IMR-90 (cell line): Measurements from ENCODE around the gene SFSWAP. TPM values are rescaled to one million over a fixed set of nuclear protein-coding genes. Genes with fewer than 3 reads are reported as not detected.

ENCODE experiments used
- ATAC-seq: fragments of 200-7000 bp; cut with Tn5 transposase; 2 replicates; pipeline ENCODE4 v1.9.1; 2020; ENCODE audit warnings: low read depth, mild to moderate bottlenecking, moderate library complexity
- BruUV-seq: library from RNA; stranded (reverse); fragments of 400-500 nt; replicated peaks from 2 replicates; lab custom pipeline; 2021; lab: Mats Ljungman, UMichigan
- CTCF ChIA-PET: fragments of 300-600 bp; formaldehyde crosslinking; extraction: SDS; loops from one replicate; lab custom pipeline; 2021; ENCODE audit warnings: antibody characterized with exemption; lab: Yijun Ruan, JAX
- POLR2A ChIA-PET: fragments of 300-600 bp; sonication (Branson Sonifier 250); formaldehyde crosslinking; loops from one replicate; lab custom pipeline; 2022; ENCODE audit warnings: antibody characterized with exemption; ENCODE audit not compliant: unreplicated experiment; lab: Charles Lee
- DNase-seq: peaks from one replicate; pipeline ENCODE4 v3.0.0; 2013
- H2AFZ ChIP-seq: replicated peaks from 2 replicates; pipeline ENCODE3; 2013; ENCODE audit warnings: low read length, mild to moderate bottlenecking; ENCODE audit not compliant: poor library complexity
- H2AK5ac ChIP-seq: 2 replicates; pipeline ENCODE4 v1.6.1; 2013; ENCODE audit warnings: low read depth, low read length, inconsistent platforms
- H2AK9ac ChIP-seq: replicated peaks from 2 replicates; pipeline ENCODE3; 2013; ENCODE audit warnings: mild to moderate bottlenecking, low read depth, low read length, moderate library complexity; ENCODE audit not compliant: poor library complexity
- H2BK120ac ChIP-seq: 2 replicates; pipeline ENCODE4 v1.6.1; 2013; ENCODE audit warnings: low read depth, low read length, inconsistent platforms
- H2BK15ac ChIP-seq: 3 replicates; pipeline ENCODE4 v1.6.1; 2013; ENCODE audit warnings: low read depth, low read length, inconsistent platforms
- H2BK20ac ChIP-seq: 2 replicates; pipeline ENCODE4 v1.6.1; 2013; ENCODE audit warnings: low read depth, mild to moderate bottlenecking, inconsistent platforms, low read length, moderate library complexity
- H2BK5ac ChIP-seq: 2 replicates; pipeline ENCODE4 v1.6.1; 2013; ENCODE audit warnings: mild to moderate bottlenecking, low read depth, low read length, inconsistent platforms; ENCODE audit not compliant: poor library complexity, severe bottlenecking
- H3K14ac ChIP-seq: replicated peaks from 2 replicates; pipeline ENCODE4 v1.6.1; 2013; ENCODE audit warnings: low read depth, low read length, inconsistent platforms
- H3K18ac ChIP-seq: 2 replicates; pipeline ENCODE4 v1.6.1; 2013; ENCODE audit warnings: low read depth, low read length, control low read depth
- H3K23ac ChIP-seq: 2 replicates; pipeline ENCODE4 v1.6.1; 2013; ENCODE audit warnings: low read depth, low read length, inconsistent platforms
- H3K27ac ChIP-seq: 2 replicates; pipeline ENCODE4 v1.5.1; 2013; ENCODE audit warnings: mild to moderate bottlenecking, control low read depth, low read length; ENCODE audit not compliant: insufficient read depth
- H3K27me3 ChIP-seq: 2 replicates; pipeline ENCODE4 v1.6.1; 2013; ENCODE audit warnings: low read length; ENCODE audit not compliant: control insufficient read depth, insufficient read depth
- H3K36me3 ChIP-seq: 2 replicates; pipeline ENCODE4 v1.6.1; 2013; ENCODE audit warnings: low read length, mixed read lengths; ENCODE audit not compliant: control insufficient read depth, insufficient read depth
- H3K4ac ChIP-seq: 2 replicates; pipeline ENCODE4 v1.6.1; 2013; ENCODE audit warnings: low read depth, low read length, inconsistent platforms
- H3K4me1 ChIP-seq: 2 replicates; pipeline ENCODE4 v1.6.1; 2013; ENCODE audit warnings: low read length, mixed read lengths; ENCODE audit not compliant: control insufficient read depth, insufficient read depth
- H3K4me2 ChIP-seq: 2 replicates; pipeline ENCODE4 v1.6.1; 2013; ENCODE audit warnings: low read depth, mild to moderate bottlenecking, control low read depth, low read length, moderate library complexity
- H3K4me3 ChIP-seq: 2 replicates; pipeline ENCODE4 v1.5.1; 2013; ENCODE audit warnings: low read depth, mild to moderate bottlenecking, control low read depth, low read length, moderate library complexity; ENCODE audit not compliant: insufficient read depth
- H3K56ac ChIP-seq: 2 replicates; pipeline ENCODE4 v1.6.1; 2013; ENCODE audit warnings: low read length, inconsistent platforms; ENCODE audit not compliant: insufficient read depth; ENCODE audit errors: extremely low read depth
- H3K79me1 ChIP-seq, 2 experiments: 2 replicates each; pipeline ENCODE4 v1.6.1; 2013; ENCODE audit warnings: low read length in 2 of 2, inconsistent platforms in 1 of 2, low read depth in 1 of 2
- H3K9ac ChIP-seq: 2 replicates; pipeline ENCODE4 v1.6.1; 2013; ENCODE audit warnings: low read depth, low read length, control low read depth
- H3K9me1 ChIP-seq: 2 replicates; pipeline ENCODE4 v1.6.1; 2013; ENCODE audit warnings: low read length, inconsistent platforms; ENCODE audit not compliant: insufficient read depth
- H3K9me3 ChIP-seq: 2 replicates; pipeline ENCODE4 v1.6.1; 2013; ENCODE audit warnings: low read length; ENCODE audit not compliant: control insufficient read depth, insufficient read depth
- H4K20me1 ChIP-seq: 2 replicates; pipeline ENCODE4 v1.6.1; 2013; ENCODE audit warnings: low read length, inconsistent platforms; ENCODE audit not compliant: insufficient read depth
- H4K5ac ChIP-seq: 2 replicates; pipeline ENCODE4 v1.6.1; 2013; ENCODE audit warnings: mild to moderate bottlenecking, low read depth, low read length, control low read depth
- H4K8ac ChIP-seq, 2 experiments: 2 replicates each; pipeline ENCODE4 v1.6.1; 2013; ENCODE audit warnings: low read depth in 2 of 2, low read length in 2 of 2, control low read depth in 1 of 2, inconsistent platforms in 1 of 2
- H4K91ac ChIP-seq: 2 replicates; pipeline ENCODE4 v1.6.1; 2013; ENCODE audit warnings: low read depth, low read length, inconsistent platforms; ENCODE audit not compliant: insufficient read depth
- BHLHE40 ChIP-seq: fragments of 150-350 bp; IDR thresholded peaks from 2 replicates; pipeline ENCODE4 v1.6.1; 2016; ENCODE audit warnings: mild to moderate bottlenecking, low read depth, low read length
- CEBPB ChIP-seq: IDR thresholded peaks from 2 replicates; pipeline ENCODE4 v1.6.1; 2012; ENCODE audit warnings: low read depth, low read length, improper control_type of control experiment
- FOS ChIP-seq: fragments of 150-350 bp; IDR thresholded peaks from 2 replicates; pipeline ENCODE4 v1.6.1; 2016; ENCODE audit warnings: low read depth, low read length
- MAFK ChIP-seq: IDR thresholded peaks from 2 replicates; pipeline ENCODE4 v1.6.1; 2012; ENCODE audit warnings: low read depth, low read length, improper control_type of control experiment
- MAZ ChIP-seq: IDR thresholded peaks from 2 replicates; pipeline ENCODE4 v1.6.1; 2012; ENCODE audit warnings: low read depth, mild to moderate bottlenecking, low read length, improper control_type of control experiment, moderate library complexity, borderline replicate concordance
- MXI1 ChIP-seq: IDR thresholded peaks from 2 replicates; pipeline ENCODE4 v1.6.1; 2012; ENCODE audit warnings: low read depth, mild to moderate bottlenecking, low read length, moderate library complexity, borderline replicate concordance
- NFE2L2 ChIP-seq: fragments of 150-350 bp; IDR thresholded peaks from 2 replicates; pipeline ENCODE4 v1.6.1; 2016; ENCODE audit warnings: low read depth, mild to moderate bottlenecking, low read length
- POLR2A ChIP-seq: IDR thresholded peaks from 2 replicates; pipeline ENCODE4 v1.6.1; 2012; ENCODE audit warnings: mild to moderate bottlenecking, low read depth, low read length
- RAD21 ChIP-seq: IDR thresholded peaks from 2 replicates; pipeline ENCODE4 v1.6.1; 2012; ENCODE audit warnings: low read length, improper control_type of control experiment
- RCOR1 ChIP-seq: IDR thresholded peaks from 2 replicates; pipeline ENCODE4 v1.6.1; 2012; ENCODE audit warnings: mild to moderate bottlenecking, low read length, improper control_type of control experiment; ENCODE audit not compliant: insufficient replicate concordance
- RFX5 ChIP-seq: IDR thresholded peaks from 2 replicates; pipeline ENCODE4 v1.8.0; 2012; ENCODE audit warnings: low read depth, mild to moderate bottlenecking, low read length, moderate library complexity
- WGBS, 2 experiments: methylation state at CpG; one replicate each; pipeline versions ENCODE4 v1.1.5 to v1.1.7; 2013; ENCODE audit warnings: missing lambda C conversion rate in 2 of 2; ENCODE audit not compliant: insufficient read length in 1 of 2; ENCODE audit errors: extremely low coverage in 2 of 2; 5-methylcytosine and 5-hydroxymethylcytosine counted together
- dilution Hi-C: fragments of 300-500 bp; cut with HindIII; formaldehyde crosslinking; loops from one replicate; pipeline ENCODE4 v1.14.3; 2018; ENCODE audit warnings: low sequenced_read_pairs; ENCODE audit not compliant: unreplicated experiment
- in situ Hi-C: fragments of 300-500 bp; cut with MboI; formaldehyde crosslinking; loops from 3 replicates; pipeline ENCODE4 v1.14.3; 2019; ENCODE audit warnings: low sequenced_read_pairs, inconsistent platforms, mixed read lengths
- intact Hi-C: fragments of 100-400 bp; cut with micrococcal nuclease; formaldehyde crosslinking; loops from 2 replicates; pipeline ENCODE4 v1.10.0; 2022
- polyA plus RNA-seq, 3 experiments: library from polyadenylated mRNA; depleted of rRNA; stranded (reverse); fragments of >200 nt; gene quantifications; 2 replicates each; pipeline ENCODE4 v1.2.3, GENCODE V29; 2012; ENCODE audit warnings: low replicate concordance in 1 of 3
- total RNA-seq: library from RNA; depleted of rRNA; stranded (reverse); fragments of >200 nt; gene quantifications from 2 replicates; pipeline ENCODE4 v1.2.3, GENCODE V29; 2012
- TF ChIP-seq, protein P1 (sequence below): conservative IDR thresholded peaks from 2 replicates; pipeline ENCODE4 v1.5.1; 2012; ENCODE audit warnings: mild to moderate bottlenecking, low read depth, low read length, improper control_type of control experiment
- TF ChIP-seq, protein P2 (sequence below): fragments of 150-350 bp; IDR thresholded peaks from 2 replicates; pipeline ENCODE4 v1.6.1; 2017; ENCODE audit warnings: mild to moderate bottlenecking, antibody characterized with exemption, low read length, low read depth

SFSWAP gene
- total and polyA plus RNA-seq, 2 of the 4 experiments (the other 2 are of a cell fraction): 19.7 to 22.4 TPM

DNA sequence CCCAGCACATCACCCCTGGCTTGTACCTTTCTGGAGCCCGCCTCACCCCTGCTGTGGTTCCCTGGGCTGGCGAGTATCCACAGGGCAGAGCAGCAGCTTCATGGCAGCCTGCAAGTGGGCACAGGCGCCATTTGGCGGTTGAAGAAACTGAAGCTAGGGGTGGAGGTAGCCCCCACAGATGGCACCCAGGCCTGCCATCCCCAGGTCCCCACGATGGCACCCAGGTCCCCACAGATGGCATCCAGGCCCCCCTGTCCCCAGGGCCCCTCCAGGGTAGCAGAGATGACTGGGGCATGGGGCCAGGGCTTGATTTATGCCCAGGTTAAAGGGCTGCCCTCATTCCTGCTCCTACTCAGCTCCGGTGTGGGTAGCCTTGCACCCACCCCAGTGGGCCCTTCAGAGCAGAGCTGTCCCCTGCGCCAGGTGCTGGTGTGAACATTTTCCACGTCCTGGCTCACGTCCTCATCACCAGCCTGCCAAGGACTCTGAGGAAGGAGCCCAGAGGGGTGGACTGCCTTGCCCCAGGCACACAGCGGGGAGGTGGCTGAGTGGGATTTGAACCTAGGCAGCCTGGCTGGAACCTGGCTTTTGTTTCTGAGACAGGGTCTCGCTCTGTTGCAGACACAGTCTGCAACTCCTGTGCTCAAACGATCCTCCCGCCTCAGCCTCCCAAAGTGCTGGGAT, 126.0 kb downstream of the SFSWAP start (continued):
- TF ChIP-seq MXI1: no peak

DNA sequence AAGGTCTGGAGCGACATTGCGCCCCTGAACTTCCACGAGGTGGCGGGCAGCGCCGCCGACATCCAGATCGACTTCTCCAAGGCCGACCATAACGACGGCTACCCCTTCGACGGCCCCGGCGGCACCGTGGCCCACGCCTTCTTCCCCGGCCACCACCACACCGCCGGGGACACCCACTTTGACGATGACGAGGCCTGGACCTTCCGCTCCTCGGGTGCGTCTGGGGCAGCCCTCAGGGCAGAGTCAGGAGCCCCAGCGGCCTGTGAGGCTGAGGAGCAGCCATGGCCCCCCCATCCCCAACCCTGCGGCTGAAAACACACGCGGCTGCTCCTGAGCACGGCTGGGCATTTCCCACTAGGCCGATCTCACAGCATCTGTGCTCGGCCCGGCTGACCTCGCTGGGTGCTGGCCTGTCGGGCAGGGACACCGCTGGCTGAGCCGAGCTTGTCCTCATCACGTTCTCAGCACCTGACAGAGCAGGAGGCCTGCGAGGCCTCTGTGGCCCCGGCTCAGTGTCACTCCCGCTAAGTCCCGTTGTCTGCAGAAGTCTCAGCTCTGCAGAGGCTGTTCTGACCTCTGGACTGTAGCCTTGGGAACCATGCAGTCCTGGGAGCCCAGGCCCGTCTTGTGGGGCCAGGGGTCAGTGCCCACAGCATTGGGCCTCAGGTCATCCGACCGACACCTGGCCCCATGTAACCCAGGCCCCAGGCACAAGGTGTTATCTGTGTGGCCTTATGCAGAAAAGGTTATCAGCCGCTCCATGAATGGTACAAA, 129.9 kb downstream of the SFSWAP start:
- Histone ChIP-seq H3K4ac (no peak overlapping the region), H4K20me1 (no peaks in the 10 kb centered on the region; the same call in 1 of the 2 replicates), H3K56ac (no peak overlapping the region), H2BK120ac (no peak overlapping the region), H3K36me3 (peaks cover 7% of the 10 kb centered on the region; the same call in 1 of the 2 replicates), H2BK5ac (no peak overlapping the region), H2BK15ac (no peak overlapping the region), H2BK20ac (no peak overlapping the region), H4K91ac (no peak overlapping the region), H3K23ac (no peak overlapping the region), H3K4me3 (no peak overlapping the region), H3K18ac (no peak overlapping the region), H3K14ac (no peak overlapping the region), H3K4me1 (no peaks in the 10 kb centered on the region), H3K79me1 (no peaks in the 10 kb centered on the region), H3K9ac (no peak overlapping the region), H2AK5ac (no peak overlapping the region), H4K5ac (no peak overlapping the region), H3K9me3 (no peaks in the 10 kb centered on the region), H4K8ac (no peak overlapping the region), H3K4me2 (no peak overlapping the region), H2AK9ac (no peak overlapping the region), H3K9me1 (no peaks in the 10 kb centered on the region), H3K27ac (no peak overlapping the region), H2AFZ (no peak overlapping the region), H3K27me3 (no peaks in the 10 kb centered on the region)
- WGBS, 2 experiments: 80% methylated on average over 40 of the region's 46 CpGs; no CpG with 5 or more reads in 1 of the 2 experiments
- DNase-seq (no peak), ATAC-seq (no peak)
- intact Hi-C loops (no loop called here), in situ Hi-C loops (loop anchor here (25.0 kb wide), 1 partner anchor 729 kb away; no protein-coding TSS in a partner anchor), dilution Hi-C loops (no loop called here)
- ChIA-PET CTCF (no interaction called here), POLR2A (no interaction called here)
- no TSS peak for BruUV-seq
- TF ChIP-seq, protein P1, sequence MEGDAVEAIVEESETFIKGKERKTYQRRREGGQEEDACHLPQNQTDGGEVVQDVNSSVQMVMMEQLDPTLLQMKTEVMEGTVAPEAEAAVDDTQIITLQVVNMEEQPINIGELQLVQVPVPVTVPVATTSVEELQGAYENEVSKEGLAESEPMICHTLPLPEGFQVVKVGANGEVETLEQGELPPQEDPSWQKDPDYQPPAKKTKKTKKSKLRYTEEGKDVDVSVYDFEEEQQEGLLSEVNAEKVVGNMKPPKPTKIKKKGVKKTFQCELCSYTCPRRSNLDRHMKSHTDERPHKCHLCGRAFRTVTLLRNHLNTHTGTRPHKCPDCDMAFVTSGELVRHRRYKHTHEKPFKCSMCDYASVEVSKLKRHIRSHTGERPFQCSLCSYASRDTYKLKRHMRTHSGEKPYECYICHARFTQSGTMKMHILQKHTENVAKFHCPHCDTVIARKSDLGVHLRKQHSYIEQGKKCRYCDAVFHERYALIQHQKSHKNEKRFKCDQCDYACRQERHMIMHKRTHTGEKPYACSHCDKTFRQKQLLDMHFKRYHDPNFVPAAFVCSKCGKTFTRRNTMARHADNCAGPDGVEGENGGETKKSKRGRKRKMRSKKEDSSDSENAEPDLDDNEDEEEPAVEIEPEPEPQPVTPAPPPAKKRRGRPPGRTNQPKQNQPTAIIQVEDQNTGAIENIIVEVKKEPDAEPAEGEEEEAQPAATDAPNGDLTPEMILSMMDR: no peak
- no peak for TF ChIP-seq FOS
- TF ChIP-seq MXI1: no peak
- TF ChIP-seq CEBPB: no peak
- TF ChIP-seq, protein P2, sequence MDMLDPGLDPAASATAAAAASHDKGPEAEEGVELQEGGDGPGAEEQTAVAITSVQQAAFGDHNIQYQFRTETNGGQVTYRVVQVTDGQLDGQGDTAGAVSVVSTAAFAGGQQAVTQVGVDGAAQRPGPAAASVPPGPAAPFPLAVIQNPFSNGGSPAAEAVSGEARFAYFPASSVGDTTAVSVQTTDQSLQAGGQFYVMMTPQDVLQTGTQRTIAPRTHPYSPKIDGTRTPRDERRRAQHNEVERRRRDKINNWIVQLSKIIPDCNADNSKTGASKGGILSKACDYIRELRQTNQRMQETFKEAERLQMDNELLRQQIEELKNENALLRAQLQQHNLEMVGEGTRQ: no peak
- TF ChIP-seq POLR2A: no peak
- no peak for TF ChIP-seq MAFK
- TF ChIP-seq RFX5: no peak
- no peak for TF ChIP-seq NFE2L2
- TF ChIP-seq BHLHE40: no peak
- TF ChIP-seq MAZ: no peak
- TF ChIP-seq RCOR1: no peak
- TF ChIP-seq RAD21: no peak
